NCI-H748 treated with DMSO at 0.1 percent for 48 hours (cell line): ENCODE results near the gene GNB2.
"Not testable (repeated sequence)": the region's sequence is repeated elsewhere in the genome, so short reads cannot be mapped to it uniquely, and the experiment has no call there.

ENCODE experiments used
- DNase-seq: peaks from one replicate; lab custom pipeline; 2025; lab: John Stamatoyannopoulos, UW

The GNB2 gene

DNA sequence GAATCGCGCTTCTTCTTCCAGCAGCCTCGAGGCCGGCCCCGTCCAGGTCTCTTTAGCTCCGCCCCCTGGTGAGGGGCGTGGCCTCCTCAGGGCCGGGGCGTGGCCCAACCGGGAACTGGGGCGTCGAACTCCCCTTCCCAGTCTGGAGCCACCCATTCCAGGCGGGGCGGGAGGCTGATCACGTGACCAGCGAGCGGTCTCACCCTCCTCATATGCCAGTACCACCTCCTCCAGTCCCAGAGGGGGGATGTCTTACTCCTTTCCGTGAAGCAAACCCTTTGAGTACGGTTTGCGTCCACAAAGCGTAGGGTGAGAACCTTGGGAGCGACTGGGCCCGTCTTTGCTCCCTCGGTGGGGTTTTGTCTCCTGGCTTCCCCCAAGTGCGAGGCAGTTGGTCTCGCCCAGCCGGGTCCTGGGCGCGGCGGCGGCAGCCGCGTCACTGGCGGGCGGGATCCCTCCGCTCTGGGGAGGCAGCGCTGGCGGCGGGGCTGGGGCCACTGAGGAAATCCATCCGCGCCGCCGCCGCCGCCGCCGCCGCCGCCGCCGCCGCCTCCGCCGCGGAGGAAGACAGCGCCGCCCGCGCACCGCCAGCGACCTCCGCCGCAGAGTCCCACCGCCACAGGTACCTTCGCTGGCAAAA, at the start of gene GNB2:
GNB2 (plus strand) TSS at position 439 of the 640 bp plus-strand sequence. CDS start 2,526 bp downstream, outside the sequence.
- peak; percentile 93 for DNase-seq

DNA sequence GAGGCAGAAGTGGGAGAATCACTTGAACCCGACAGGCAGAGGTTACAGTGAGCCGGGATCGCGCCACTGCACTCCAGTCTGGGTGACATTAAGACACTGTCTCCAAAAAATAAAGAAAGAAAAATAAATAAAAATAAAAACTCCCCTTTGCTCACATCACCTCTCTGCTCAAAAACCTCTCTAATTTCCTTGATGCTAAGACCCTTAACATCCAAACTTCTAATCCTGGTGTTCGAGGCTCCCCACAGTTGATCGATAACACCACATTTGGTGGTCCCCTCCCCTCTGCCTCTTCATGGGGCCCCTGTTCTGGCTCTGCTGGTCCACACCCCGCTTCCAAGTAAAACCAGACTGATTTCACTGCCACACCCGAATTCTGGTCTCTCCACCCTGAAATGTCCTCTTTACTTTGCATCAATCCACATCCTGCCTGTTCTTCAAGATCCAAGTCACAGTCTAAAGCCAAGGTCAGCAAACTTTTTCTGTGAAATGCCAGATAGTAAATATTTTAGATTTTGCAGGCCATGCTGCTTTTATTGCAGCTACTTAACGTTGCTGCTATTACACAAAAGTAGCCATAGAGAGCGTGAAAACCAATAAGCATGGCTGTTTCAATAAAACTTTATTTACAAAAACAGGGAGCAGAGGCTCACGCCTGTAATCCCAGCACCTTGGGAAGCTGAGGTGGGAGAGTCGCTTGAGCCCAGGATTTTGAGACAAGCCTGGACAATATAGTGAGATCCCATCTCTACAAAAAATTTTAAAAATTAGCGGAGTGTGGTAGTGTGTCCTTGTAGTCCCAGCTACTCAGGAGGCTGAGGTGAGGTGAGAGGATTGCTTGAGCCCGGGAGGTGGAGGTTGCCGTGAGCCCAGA, 49.4 kb upstream of the GNB2 start:
- DNase-seq = no peak

GRCh38 chr7:100626055-100626454, 47.5 kb upstream of the GNB2 start:
- DNase-seq = no peak

GRCh38 chr7:100626530-100627237, 46.9 kb upstream of the GNB2 start:
- DNase-seq = peak; percentile 73

- no peak for DNase-seq
Measured at GRCh38 chr7:100627238-100627549, 46.3 kb upstream of the GNB2 start.

DNA sequence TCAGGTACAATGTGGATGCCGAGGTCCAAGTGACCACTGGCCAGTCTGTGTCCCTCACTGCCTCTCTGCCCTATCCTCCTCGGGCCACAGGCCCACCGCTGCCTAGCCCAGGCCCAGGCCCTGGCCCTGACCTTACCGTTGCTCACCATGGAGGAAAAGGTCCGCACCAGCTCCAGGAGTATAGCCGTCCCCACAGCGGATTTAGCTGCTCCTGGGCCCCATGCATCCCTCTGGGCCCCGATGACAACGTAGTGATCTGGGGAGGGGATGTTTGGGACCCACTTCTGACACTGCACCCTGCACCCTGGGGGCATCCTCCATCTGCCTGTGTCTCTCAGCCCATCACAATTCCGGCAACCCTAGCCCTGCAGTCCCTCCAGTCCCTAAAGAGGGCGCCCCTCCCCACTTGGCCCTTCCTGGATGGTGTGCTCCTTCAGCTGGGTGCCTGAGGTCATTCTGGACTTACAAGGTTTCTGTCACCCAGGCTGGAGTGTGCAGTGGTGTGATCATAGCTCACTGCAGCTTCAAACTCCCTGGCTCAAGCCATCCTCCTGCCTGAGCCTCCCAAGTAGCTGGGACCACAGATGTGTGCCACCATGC, 44.3 kb upstream of the GNB2 start:
- peak; percentile 5 for DNase-seq

DNA sequence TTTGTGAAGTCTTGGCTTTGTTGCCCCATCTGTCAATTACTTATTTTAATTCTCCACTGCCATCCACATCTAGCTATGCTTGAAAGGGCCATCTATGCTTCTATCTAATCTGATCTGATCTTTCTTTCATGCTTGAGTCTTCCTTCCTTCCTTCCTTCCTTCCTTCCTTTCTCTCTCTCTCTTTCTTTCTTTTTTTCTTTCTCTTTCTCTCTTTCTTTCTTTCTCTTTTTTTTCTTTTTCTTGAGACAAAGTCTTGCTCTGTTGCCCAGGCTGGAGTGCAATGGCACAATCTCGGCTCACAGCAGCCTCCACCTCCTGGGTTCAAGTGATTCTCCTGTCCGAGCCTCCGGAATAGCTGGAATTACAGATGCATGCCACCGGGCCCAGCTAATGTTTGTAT, 43.5 kb upstream of the GNB2 start:
- no peak for DNase-seq

GRCh38 chr7:100632951-100633717, 40.4 kb upstream of the GNB2 start:
- DNase-seq = no peak

DNA sequence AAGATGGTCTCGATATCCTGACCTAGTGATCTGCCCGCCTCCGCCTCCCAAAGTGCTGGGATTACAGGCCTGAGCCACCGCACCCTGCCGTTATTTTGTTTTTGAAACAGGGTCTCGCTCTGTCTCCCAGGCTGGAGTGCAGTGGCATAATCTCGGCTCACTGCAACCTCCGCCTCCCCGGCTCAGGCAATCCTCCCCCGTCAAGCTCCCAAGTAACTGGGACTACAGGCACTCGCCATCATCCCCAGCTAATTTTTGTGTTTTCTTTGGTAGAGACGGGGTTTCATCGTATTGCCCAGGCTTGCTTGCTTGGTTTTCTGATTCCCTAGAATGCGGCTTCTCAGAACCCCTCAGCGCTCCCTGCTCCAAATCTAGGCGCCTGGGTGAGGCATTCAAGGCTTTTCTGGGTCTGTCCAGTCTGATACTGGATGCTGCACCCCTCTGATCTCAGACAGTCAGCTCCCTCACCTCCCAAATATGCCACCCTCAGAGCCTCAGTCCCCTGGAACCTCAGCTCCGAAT, 33.5 kb upstream of the GNB2 start:
- DNase-seq = no peak

DNA sequence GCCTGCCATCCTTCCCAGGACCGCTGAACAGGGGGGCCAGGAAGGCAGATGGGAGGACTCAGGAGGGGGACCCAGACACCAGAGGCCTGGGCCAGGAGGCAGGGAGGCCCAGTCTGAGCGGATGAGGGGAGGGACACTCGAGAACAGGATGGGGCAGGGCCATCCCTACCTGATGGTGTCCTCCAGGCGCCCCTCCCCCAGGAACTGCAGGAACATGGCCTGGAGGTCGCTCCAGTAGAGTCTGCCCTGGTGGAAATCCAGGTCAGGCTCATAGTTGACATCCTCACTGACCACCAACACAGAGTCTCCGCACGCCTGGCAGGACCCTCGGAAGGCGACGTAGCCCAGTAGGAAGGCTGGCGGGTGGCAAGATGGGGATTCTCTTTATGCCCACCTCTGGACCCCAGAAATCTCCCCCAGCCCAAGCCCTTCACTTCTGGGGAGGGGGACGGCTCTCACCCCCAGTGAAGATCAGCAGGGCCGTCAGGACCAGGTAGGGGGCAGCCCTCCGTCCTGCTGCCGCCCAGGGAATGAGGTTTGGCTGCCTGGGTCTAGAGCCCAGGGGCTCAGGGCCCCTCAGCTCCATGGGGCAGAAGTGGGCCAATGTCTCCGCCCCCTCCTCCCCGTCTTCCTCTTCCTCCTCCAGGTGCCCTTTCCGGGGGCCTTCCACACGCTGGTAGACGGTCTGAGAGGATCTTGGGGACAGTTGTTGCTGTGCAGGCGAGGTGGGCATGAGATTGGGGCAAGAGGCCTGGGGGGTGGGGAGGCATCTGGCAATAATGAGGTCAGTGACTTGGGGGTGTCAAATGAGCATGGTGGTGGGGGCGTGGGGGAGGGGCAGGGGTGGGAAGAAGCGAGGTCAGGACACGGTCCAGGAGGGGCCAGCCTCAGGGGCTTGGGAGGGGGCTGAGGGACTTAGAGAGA, 32.8 kb upstream of the GNB2 start:
- DNase-seq = no peak

DNA sequence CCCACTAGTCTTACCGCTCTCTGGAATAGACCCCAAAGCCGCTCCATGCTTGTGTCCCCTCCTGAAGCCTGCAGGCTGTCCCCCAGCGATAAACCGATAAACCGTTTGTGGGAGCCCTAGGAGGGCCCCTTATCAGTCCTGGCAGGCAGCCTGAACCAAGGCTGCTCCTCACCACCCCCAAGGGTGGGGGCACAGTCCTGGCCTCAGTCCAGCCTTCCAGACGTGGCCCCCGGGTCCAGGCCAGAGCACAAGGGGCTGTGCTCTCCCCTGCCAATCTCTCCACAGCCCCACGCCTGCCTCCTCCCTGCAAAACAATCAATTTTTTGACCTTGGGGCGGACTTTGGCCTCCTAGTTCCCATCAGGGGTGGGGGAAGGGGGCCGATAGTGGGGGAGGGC, 32.1 kb upstream of the GNB2 start, which contains the start of gene TFR2:
TFR2 (minus strand) TSS at position 90 of the 397 bp plus-strand sequence; CDS start at position 47, 43 bp downstream.
- no peak for DNase-seq

GRCh38 chr7:100641860-100642533, 31.5 kb upstream of the GNB2 start:
- DNase-seq = no peak

GRCh38 chr7:100642534-100642907, 31.0 kb upstream of the GNB2 start:
- no peak for DNase-seq

DNA sequence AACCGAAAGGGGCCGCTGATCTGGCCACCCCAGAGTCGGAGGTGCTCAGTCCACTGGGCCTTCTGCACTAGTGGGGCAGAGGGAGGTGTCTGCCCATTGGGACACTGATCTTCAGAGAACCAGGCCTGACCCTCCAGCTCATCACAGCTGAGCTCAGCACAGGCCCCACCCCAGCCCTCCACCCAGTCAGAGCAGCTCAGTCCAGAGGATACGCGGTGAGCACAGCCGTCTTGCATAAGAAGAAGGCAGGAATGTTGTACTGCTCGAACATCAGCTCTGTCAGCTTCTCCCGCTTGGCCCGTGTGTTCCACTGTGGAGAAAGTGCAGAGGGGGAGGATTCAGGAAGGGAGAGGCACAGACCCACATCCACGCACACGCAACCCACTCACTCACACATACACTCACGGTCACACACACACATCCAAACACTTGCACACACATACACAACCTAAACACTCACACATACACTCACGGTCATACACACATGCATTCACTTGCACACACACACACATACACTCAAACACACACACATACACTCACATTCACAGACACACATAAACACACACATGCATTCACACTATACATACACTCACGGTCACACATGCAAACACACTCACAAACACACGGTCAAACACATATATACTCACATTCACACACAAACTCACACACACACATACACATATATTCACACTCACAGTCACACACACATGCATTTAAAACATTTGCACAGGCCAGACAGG, 23.5 kb upstream of the GNB2 start:
- no peak for DNase-seq

- DNase-seq = no peak
Measured at GRCh38 chr7:100654908-100655831, 18.4 kb upstream of the GNB2 start.

- peak; percentile 69 for DNase-seq
Measured at GRCh38 chr7:100655908-100656674, 17.4 kb upstream of the GNB2 start, which contains the start of gene ACTL6B. ACTL6B (minus strand) TSS chr7:100656448; CDS start chr7:100656354, 94 bp downstream.

DNA sequence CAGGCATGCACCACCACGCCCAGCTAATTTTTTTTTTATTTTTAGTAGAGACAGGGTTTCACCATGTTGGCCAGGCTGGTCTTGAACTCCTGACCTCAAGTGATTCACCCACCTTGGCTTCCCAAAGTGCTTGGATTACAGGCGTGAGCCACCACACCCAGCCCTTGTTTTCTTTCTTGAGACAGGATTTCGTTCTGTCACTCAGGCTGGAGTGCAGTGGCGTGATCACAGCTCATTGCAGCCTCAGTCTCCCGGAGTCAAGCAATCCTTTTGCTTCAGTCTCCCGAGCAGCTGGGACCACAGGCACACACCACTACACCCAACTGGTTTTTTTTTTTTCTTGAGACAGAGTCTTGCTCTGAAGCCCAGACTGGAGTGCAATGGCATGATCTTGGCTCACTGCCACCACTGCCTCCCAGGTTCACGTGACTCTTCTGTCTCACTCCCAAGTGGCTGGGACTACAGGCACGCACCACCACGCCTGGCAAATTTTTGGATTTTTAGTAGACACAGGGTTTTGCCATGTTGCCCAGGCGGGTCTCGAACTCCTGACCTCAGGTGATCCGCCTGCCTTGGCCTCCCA, 11.3 kb upstream of the GNB2 start:
- DNase-seq = not testable (repeated sequence)
